Measurements from ENCODE around the gene RPL36A.
A peak's percentile ranks its signal among the peaks of the same experiment; 100 is the strongest.

The RPL36A gene

DNA sequence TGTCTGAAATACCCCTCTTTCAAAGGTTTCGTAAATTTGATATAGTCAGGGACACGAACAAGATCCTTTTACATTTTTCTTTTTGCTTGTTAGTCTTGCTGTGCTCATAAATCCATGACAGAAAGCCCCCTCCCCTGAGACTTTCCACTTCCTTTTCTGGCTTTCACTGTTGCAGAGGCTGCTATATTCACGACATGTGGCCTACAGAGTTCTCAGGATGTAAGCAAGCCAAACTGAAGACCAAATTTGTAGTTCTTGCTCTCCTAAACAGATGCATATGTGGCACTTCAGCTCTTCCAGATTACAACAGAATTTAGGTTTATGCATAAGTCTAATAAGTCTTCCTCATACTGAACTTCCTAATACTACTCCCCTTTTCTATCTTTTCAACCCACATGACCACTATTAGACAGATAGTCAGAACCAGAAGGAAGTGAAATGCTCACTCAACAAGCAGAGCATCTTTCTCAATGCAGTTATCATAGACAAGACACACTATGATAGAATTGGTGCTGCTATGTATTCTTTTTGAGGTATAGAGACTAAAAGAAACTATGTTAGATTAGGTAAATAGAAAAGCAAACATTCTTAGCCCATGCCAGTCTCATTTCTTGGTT lies 19.8 kb upstream of the RPL36A start:
- Histone ChIP-seq H3K79me2 (ENCODE audit: insufficient read depth, low read length) (no peaks in the 10 kb centered on the region), H3K9ac (ENCODE audit: low read length) (no peak overlapping the region), H2AFZ (ENCODE audit: low read depth, low read length, severe bottlenecking) (no peak overlapping the region), H3K9me3 (ENCODE audit: insufficient read depth, low read length) (no peaks in the 10 kb centered on the region), H3K4me2 (ENCODE audit: low read depth, low read length, poor library complexity, severe bottlenecking) (no peak overlapping the region), H3K4me3 (ENCODE audit: insufficient read depth, low read length, poor library complexity, severe bottlenecking) (no peak overlapping the region), H3K36me3 (ENCODE audit: low read length) (peaks cover 8% of the 10 kb centered on the region; the same call in 1 of the 2 replicates), H3K27ac (ENCODE audit: low read depth, low read length) (peak overlapping the region; percentile 40; the same call in 1 of the 2 replicates), H3F3A (ENCODE audit: insufficient read depth) (no peaks in the 10 kb centered on the region), H3K27me3 (ENCODE audit: low read length) (no peaks in the 10 kb centered on the region), H3K9me2 (replicated peaks; ENCODE audit: insufficient read depth, low read length) (no peaks in the 10 kb centered on the region), H4K20me1 (ENCODE audit: low read depth, low read length) (no peaks in the 10 kb centered on the region)
- TF ChIP-seq, protein P1, sequence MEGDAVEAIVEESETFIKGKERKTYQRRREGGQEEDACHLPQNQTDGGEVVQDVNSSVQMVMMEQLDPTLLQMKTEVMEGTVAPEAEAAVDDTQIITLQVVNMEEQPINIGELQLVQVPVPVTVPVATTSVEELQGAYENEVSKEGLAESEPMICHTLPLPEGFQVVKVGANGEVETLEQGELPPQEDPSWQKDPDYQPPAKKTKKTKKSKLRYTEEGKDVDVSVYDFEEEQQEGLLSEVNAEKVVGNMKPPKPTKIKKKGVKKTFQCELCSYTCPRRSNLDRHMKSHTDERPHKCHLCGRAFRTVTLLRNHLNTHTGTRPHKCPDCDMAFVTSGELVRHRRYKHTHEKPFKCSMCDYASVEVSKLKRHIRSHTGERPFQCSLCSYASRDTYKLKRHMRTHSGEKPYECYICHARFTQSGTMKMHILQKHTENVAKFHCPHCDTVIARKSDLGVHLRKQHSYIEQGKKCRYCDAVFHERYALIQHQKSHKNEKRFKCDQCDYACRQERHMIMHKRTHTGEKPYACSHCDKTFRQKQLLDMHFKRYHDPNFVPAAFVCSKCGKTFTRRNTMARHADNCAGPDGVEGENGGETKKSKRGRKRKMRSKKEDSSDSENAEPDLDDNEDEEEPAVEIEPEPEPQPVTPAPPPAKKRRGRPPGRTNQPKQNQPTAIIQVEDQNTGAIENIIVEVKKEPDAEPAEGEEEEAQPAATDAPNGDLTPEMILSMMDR (IDR thresholded peaks at IDR 0.05; ENCODE audit: insufficient read depth, low read length, poor library complexity, severe bottlenecking) = no peak
- no peak for TF ChIP-seq EZH2phosphoT487 (conservative IDR thresholded peaks at IDR 0.05; ENCODE audit: low read length)

DNA sequence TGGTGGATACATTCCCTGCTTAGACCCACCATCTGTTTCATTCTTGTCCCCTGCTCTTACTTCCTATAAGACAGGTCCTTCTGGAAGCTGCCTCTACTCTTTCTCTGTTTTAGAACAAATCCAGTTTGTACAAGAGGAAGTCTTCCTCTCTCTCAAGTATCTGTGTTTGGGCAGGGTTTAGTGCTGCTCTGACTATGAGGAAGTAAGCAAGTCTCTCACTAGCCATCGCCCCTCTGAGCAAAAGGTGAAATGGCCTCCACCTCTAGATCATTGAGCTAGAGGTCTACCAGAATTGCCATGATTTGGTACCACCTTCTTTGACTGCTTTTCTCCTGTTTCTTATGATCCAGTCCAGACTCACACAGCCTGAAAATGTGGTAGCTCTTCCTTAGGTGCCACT lies 13.3 kb upstream of the RPL36A start:
- no peak overlapping the region for H2AFZ ChIP-seq (ENCODE audit: low read depth, low read length, severe bottlenecking)
- H3K9ac ChIP-seq (ENCODE audit: low read length) = no peak overlapping the region
- peaks cover 25% of the 10 kb centered on the region for H3K79me2 ChIP-seq (ENCODE audit: insufficient read depth, low read length)
- TF ChIP-seq, protein P1 (IDR thresholded peaks at IDR 0.05; ENCODE audit: insufficient read depth, low read length, poor library complexity, severe bottlenecking) = no peak
- H3K27ac ChIP-seq (ENCODE audit: low read depth, low read length) = no peak overlapping the region
- no peak overlapping the region for H3K4me2 ChIP-seq (ENCODE audit: low read depth, low read length, poor library complexity, severe bottlenecking)
- H3K9me3 ChIP-seq (ENCODE audit: insufficient read depth, low read length) = no peaks in the 10 kb centered on the region
- no peak overlapping the region for H3K4me3 ChIP-seq (ENCODE audit: insufficient read depth, low read length, poor library complexity, severe bottlenecking)
- H3F3A ChIP-seq (ENCODE audit: insufficient read depth) = no peaks in the 10 kb centered on the region
- H3K27me3 ChIP-seq (ENCODE audit: low read length) = no peaks in the 10 kb centered on the region
- H3K9me2 ChIP-seq (replicated peaks; ENCODE audit: insufficient read depth, low read length) = no peaks in the 10 kb centered on the region
- H3K36me3 ChIP-seq (ENCODE audit: low read length) = peaks cover 8% of the 10 kb centered on the region; the same call in 1 of the 2 replicates
- no peaks in the 10 kb centered on the region for H4K20me1 ChIP-seq (ENCODE audit: low read depth, low read length)

DNA sequence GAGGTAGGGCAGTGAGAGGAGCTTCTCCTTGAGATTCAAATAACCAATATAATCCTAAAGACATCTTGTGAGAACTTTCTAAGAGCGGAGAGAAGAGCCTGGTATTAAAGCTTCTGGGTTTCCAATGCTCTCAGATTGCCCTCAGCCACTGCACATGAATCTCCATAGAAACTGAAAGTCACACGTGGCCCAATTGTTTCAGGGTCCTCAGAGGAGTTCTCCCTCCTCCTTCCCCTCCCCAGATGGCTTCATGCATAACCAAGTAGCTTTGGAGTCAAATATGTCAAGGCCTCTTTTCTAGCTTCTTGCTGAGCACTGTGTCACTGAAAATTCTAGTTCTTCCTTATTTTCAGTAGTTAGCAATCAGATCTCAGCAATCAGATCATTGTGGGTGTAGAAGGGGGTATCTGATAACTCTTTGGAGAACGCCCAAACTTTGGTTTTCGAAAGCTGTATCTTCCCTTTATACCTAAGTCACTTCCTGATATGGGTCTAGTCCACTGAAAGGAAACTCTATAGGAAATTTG lies 7.1 kb upstream of the RPL36A start:
- Histone ChIP-seq H3K79me2 (ENCODE audit: insufficient read depth, low read length) (peaks cover 52% of the 10 kb centered on the region), H3K4me2 (ENCODE audit: low read depth, low read length, poor library complexity, severe bottlenecking) (peak overlapping the region; percentile 79), H4K20me1 (ENCODE audit: low read depth, low read length) (no peaks in the 10 kb centered on the region), H3K4me3 (ENCODE audit: insufficient read depth, low read length, poor library complexity, severe bottlenecking) (peak overlapping the region; percentile 24), H3K9me2 (replicated peaks; ENCODE audit: insufficient read depth, low read length) (no peaks in the 10 kb centered on the region), H3K36me3 (ENCODE audit: low read length) (no peaks in the 10 kb centered on the region), H3K27ac (ENCODE audit: low read depth, low read length) (peak overlapping the region; percentile 41), H3K9me3 (ENCODE audit: insufficient read depth, low read length) (no peaks in the 10 kb centered on the region), H3K27me3 (ENCODE audit: low read length) (no peaks in the 10 kb centered on the region), H3K9ac (ENCODE audit: low read length) (peak overlapping the region; percentile 84; the same call in 1 of the 2 replicates), H3F3A (ENCODE audit: insufficient read depth) (peaks cover 10% of the 10 kb centered on the region; the same call in 1 of the 2 replicates), H2AFZ (ENCODE audit: low read depth, low read length, severe bottlenecking) (no peak overlapping the region)
- no peak for TF ChIP-seq EZH2phosphoT487 (conservative IDR thresholded peaks at IDR 0.05; ENCODE audit: low read length)
- TF ChIP-seq, protein P1 (IDR thresholded peaks at IDR 0.05; ENCODE audit: insufficient read depth, low read length, poor library complexity, severe bottlenecking) = no peak
